Stimulated activated CD4-positive, alpha-beta T cell treated with anti-CD3 and anti-CD28 coated beads, Interleukin-4, amount 100 ng/mL, for 48 hours (primary cell): ENCODE results near the gene ETAA1.

Experiments
- DNase-seq, 2 donors: peaks; one replicate each; pipeline ENCODE4 v3.0.0-alpha.2; 2020; ENCODE audit warnings: low read depth in 2 of 2

ETAA1 gene

GRCh38 chr2:67437114-67437513 lies 40.0 kb downstream of the ETAA1 start:
- DNase-seq, result no peak

- no peak for DNase-seq
Measured at GRCh38 chr2:67438337-67438736, 41.2 kb downstream of the ETAA1 start.

- DNase-seq, result no peak
Measured at GRCh38 chr2:67445652-67446268, 48.6 kb downstream of the ETAA1 start.

- DNase-seq, result no peak
Measured at GRCh38 chr2:67446491-67446911, 49.4 kb downstream of the ETAA1 start.

GRCh38 chr2:67448648-67449047 lies 51.5 kb downstream of the ETAA1 start:
- no peak for DNase-seq

GRCh38 chr2:67451086-67451832 lies 54.1 kb downstream of the ETAA1 start:
- no peak for DNase-seq

- no peak for DNase-seq
Measured at GRCh38 chr2:67453310-67453709, 56.2 kb downstream of the ETAA1 start.

- DNase-seq, result no peak
Measured at GRCh38 chr2:67455219-67456142, 58.3 kb downstream of the ETAA1 start.

- no peak for DNase-seq
Measured at GRCh38 chr2:67456428-67456827, 59.3 kb downstream of the ETAA1 start.

- DNase-seq, result no peak
Measured at GRCh38 chr2:67457699-67458098, 60.6 kb downstream of the ETAA1 start.

- no peak for DNase-seq
Measured at GRCh38 chr2:67459761-67460160, 62.6 kb downstream of the ETAA1 start.
